DMS79 treated with DMSO at 0.1 percent for 48 hours (cell line): Measurements from ENCODE around the gene ST14.
"Not testable (repeated sequence)": the region's sequence is repeated elsewhere in the genome, so short reads cannot be mapped to it uniquely, and the experiment has no call there.

Experiments used
- DNase-seq: peaks from one replicate; lab custom pipeline; 2025; lab: John Stamatoyannopoulos, UW

The ST14 gene

GRCh38 chr11:130163346-130164220 is 4.0 kb downstream of the ST14 start:
- DNase-seq = peak; percentile 59

- DNase-seq = no peak
Measured at GRCh38 chr11:130164221-130164570, 4.6 kb downstream of the ST14 start.

GRCh38 chr11:130165601-130166456 is 6.2 kb downstream of the ST14 start:
- no peak for DNase-seq

- DNase-seq = no peak
Measured at GRCh38 chr11:130166457-130166784, 6.8 kb downstream of the ST14 start.

- no peak for DNase-seq
Measured at GRCh38 chr11:130167146-130167545, 7.6 kb downstream of the ST14 start.

GRCh38 chr11:130168105-130168504 is 8.5 kb downstream of the ST14 start:
- no peak for DNase-seq

GRCh38 chr11:130170345-130170744 is 10.8 kb downstream of the ST14 start:
- no peak for DNase-seq

GRCh38 chr11:130171534-130171933 is 12.0 kb downstream of the ST14 start:
- DNase-seq = no peak

- DNase-seq = not testable (repeated sequence)
Measured at GRCh38 chr11:130172001-130172400, 12.4 kb downstream of the ST14 start.

GRCh38 chr11:130174642-130175041 is 15.1 kb downstream of the ST14 start:
- no peak for DNase-seq

GRCh38 chr11:130175898-130176297 is 16.3 kb downstream of the ST14 start:
- no peak for DNase-seq

- DNase-seq = no peak
Measured at GRCh38 chr11:130177782-130178181, 18.2 kb downstream of the ST14 start.

- peak; percentile 92 for DNase-seq
Measured at GRCh38 chr11:130178441-130179339, 19.1 kb downstream of the ST14 start.

- DNase-seq = peak; percentile 92
Measured at GRCh38 chr11:130179396-130180306, 20.1 kb downstream of the ST14 start.

- DNase-seq = peak; percentile 73
Measured at GRCh38 chr11:130180491-130180890, 20.9 kb downstream of the ST14 start.

- no peak for DNase-seq
Measured at GRCh38 chr11:130180896-130181294, 21.3 kb downstream of the ST14 start.

GRCh38 chr11:130181295-130182272 is 22.0 kb downstream of the ST14 start:
- peak; percentile 98 for DNase-seq

- no peak for DNase-seq
Measured at GRCh38 chr11:130183878-130184610, 24.5 kb downstream of the ST14 start.

GRCh38 chr11:130187096-130187495 is 27.5 kb downstream of the ST14 start:
- DNase-seq = no peak
